HepG2 (cell line): Measurements from ENCODE around the gene UCP2. TPM values are rescaled to one million over a fixed set of nuclear protein-coding genes. Genes with fewer than 3 reads are reported as not detected.

Experiments
- BCL6 ChIP-seq: IDR thresholded peaks from 2 replicates; pipeline ENCODE4 v1.6.1; 2016; ENCODE audit warnings: missing genetic modification reagents, missing compliant biosample characterization
- DNMT1 ChIP-seq: sonication (generic); formaldehyde crosslinking; IDR thresholded peaks from 2 replicates; pipeline ENCODE4 v1.5.1; 2020; ENCODE audit warnings: mild to moderate bottlenecking, missing genetic modification reagents
- ELF3 ChIP-seq: IDR thresholded peaks from 2 replicates; pipeline ENCODE4 v1.6.1; 2016; ENCODE audit warnings: missing genetic modification reagents, missing compliant biosample characterization
- FOXJ3 ChIP-seq: sonication (generic); formaldehyde crosslinking; IDR thresholded peaks from 2 replicates; pipeline ENCODE4 v1.4.0; 2020; ENCODE audit warnings: missing genetic modification reagents, mild to moderate bottlenecking, borderline replicate concordance
- HNF4G ChIP-seq, 2 experiments: sonication (generic) in 1 of 2; formaldehyde crosslinking in 1 of 2; IDR thresholded peaks; 2 replicates each; pipeline versions ENCODE4 v1.4.0 to v1.6.1; 2011 to 2020; ENCODE audit warnings: borderline replicate concordance in 2 of 2, low read depth in 2 of 2, mild to moderate bottlenecking in 2 of 2, low read length in 1 of 2, missing genetic modification reagents in 1 of 2, moderate library complexity in 1 of 2
- HOXA5 ChIP-seq: sonication (generic); formaldehyde crosslinking; IDR thresholded peaks from 2 replicates; pipeline ENCODE4 v1.4.0; 2020; ENCODE audit warnings: missing genetic modification reagents
- MAZ ChIP-seq, 2 experiments: sonication (generic) in 1 of 2; formaldehyde crosslinking in 1 of 2; IDR thresholded peaks; 2 replicates each; pipeline versions ENCODE4 v1.5.0 to v1.6.1; 2012 to 2020; ENCODE audit warnings: low read depth in 2 of 2, mild to moderate bottlenecking in 2 of 2, borderline replicate concordance in 1 of 2, improper control_type of control experiment in 1 of 2, low read length in 1 of 2, missing genetic modification reagents in 1 of 2, moderate library complexity in 1 of 2
- PAF1 ChIP-seq: IDR thresholded peaks from 2 replicates; pipeline ENCODE4 v1.6.1; 2016; ENCODE audit warnings: missing genetic modification reagents, missing compliant biosample characterization
- PHF5A ChIP-seq: IDR thresholded peaks from one replicate; pipeline ENCODE4 v1.6.1; 2018; ENCODE audit warnings: low read depth, missing genetic modification reagents; ENCODE audit not compliant: unreplicated experiment
- XRCC5 ChIP-seq: fragments of 200-400 bp; formaldehyde crosslinking; optimal IDR thresholded peaks from 2 replicates; pipeline ENCODE3; 2017; ENCODE audit warnings: mild to moderate bottlenecking, low read length
- ZC3H4 ChIP-seq: sonication (generic); formaldehyde crosslinking; IDR thresholded peaks from 2 replicates; pipeline ENCODE4 v1.4.0; 2020; ENCODE audit warnings: missing genetic modification reagents, borderline replicate concordance
- ZNF142 ChIP-seq: sonication (generic); formaldehyde crosslinking; IDR thresholded peaks from 2 replicates; pipeline ENCODE4 v1.4.0; 2020; ENCODE audit warnings: missing genetic modification reagents
- ZNF160 ChIP-seq: sonication (generic); formaldehyde crosslinking; IDR thresholded peaks from 2 replicates; pipeline ENCODE4 v1.8.0; 2022; ENCODE audit warnings: mild to moderate bottlenecking, inconsistent platforms, missing genetic modification reagents
- ZNF205 ChIP-seq: IDR thresholded peaks from 2 replicates; pipeline ENCODE4 v1.6.1; 2018; ENCODE audit warnings: missing biosample characterization, missing genetic modification reagents
- ZNF225 ChIP-seq: sonication (generic); formaldehyde crosslinking; IDR thresholded peaks from 2 replicates; pipeline ENCODE4 v1.4.0; 2020; ENCODE audit warnings: mild to moderate bottlenecking, missing genetic modification reagents
- ZNF292 ChIP-seq: sonication (generic); formaldehyde crosslinking; IDR thresholded peaks from 2 replicates; pipeline ENCODE4 v1.8.1; 2022; ENCODE audit warnings: mild to moderate bottlenecking, low read depth, missing genetic modification reagents, borderline replicate concordance
- ZNF788 ChIP-seq: sonication (generic); formaldehyde crosslinking; IDR thresholded peaks from 2 replicates; pipeline ENCODE4 v1.5.0; 2020; ENCODE audit warnings: mild to moderate bottlenecking, missing genetic modification reagents, borderline replicate concordance
- ZNF792 ChIP-seq: IDR thresholded peaks from 2 replicates; pipeline ENCODE4 v1.6.1; 2016
- polyA plus RNA-seq, 8 experiments: library from polyadenylated mRNA; depleted of rRNA in 3 of 8; stranded (reverse) in 7 of 8; unstranded in 1 of 8; fragments of >200 nt; fragmentation: Illumina TruSeq in 4 of 8; extraction: Trizol in 4 of 8; gene quantifications; 2 replicates each; pipeline versions ENCODE4 v1.2.1 to v1.2.3, GENCODE V29; 2011 to 2016; ENCODE audit warnings: low read depth in 4 of 8, missing spikeins in 1 of 8, mixed read lengths in 1 of 8; ENCODE audit not compliant: insufficient read depth in 1 of 8
- total RNA-seq, 5 experiments: library from RNA; depleted of rRNA; stranded (reverse); fragments of >200 nt; fragmentation: Illumina TruSeq; extraction: Trizol; gene quantifications; 2 replicates each; pipeline ENCODE4 v1.2.3, GENCODE V29; 2016; ENCODE audit warnings: low read depth in 1 of 5
- TF ChIP-seq, protein P1 (sequence below): sonication (generic); formaldehyde crosslinking; IDR thresholded peaks from 2 replicates; pipeline ENCODE4 v1.5.1; 2020; ENCODE audit warnings: mild to moderate bottlenecking, missing genetic modification reagents

Gene UCP2
- total and polyA plus RNA-seq, 2 of the 13 experiments (the other 11 are each of a cell fraction or from before 2014, with no cell fraction given), result 2.7 to 3.2 TPM

- TF ChIP-seq MAZ (IDR thresholded peaks at IDR 0.05; ENCODE audit: borderline replicate concordance, low read depth, low read length) (no peak), MAZ (CRISPR knock-in tag; IDR thresholded peaks at IDR 0.05; ENCODE audit: low read depth) (0 out of 2 replicates have a peak, but pooled peaks have one; percentile 39), ZNF142 (CRISPR knock-in tag) (no peak), ZNF792 (CRISPR knock-in tag) (0 out of 2 replicates have a peak, but pooled peaks have one; percentile 56), ZC3H4 (no peak), DNMT1 (CRISPR knock-in tag) (peak; percentile 25; the same call in 1 of the 2 replicates), ZNF205 (CRISPR knock-in tag) (peak; percentile 70), PHF5A (CRISPR knock-in tag) (no peak), ZNF225 (CRISPR knock-in tag) (no peak), ZNF292 (CRISPR knock-in tag) (peak; percentile 88; the same call in 1 of the 2 replicates), ZNF160 (CRISPR knock-in tag) (no peak), ZNF788 (peak; percentile 83), XRCC5 (peak; percentile 64), BCL6 (CRISPR knock-in tag) (peak; percentile 50), HOXA5 (CRISPR knock-in tag) (peak; percentile 72; the same call in 1 of the 2 replicates), ELF3 (CRISPR knock-in tag) (peak; percentile 71), PAF1 (CRISPR knock-in tag) (no peak), HNF4G (IDR thresholded peaks at IDR 0.05; ENCODE audit: borderline replicate concordance, low read depth, low read length) (no peak), HNF4G (CRISPR knock-in tag; IDR thresholded peaks at IDR 0.05; ENCODE audit: borderline replicate concordance, low read depth) (peak; percentile 8; the same call in 1 of the 2 replicates), FOXJ3 (CRISPR knock-in tag) (peak; percentile 85)
- TF ChIP-seq, protein P1, sequence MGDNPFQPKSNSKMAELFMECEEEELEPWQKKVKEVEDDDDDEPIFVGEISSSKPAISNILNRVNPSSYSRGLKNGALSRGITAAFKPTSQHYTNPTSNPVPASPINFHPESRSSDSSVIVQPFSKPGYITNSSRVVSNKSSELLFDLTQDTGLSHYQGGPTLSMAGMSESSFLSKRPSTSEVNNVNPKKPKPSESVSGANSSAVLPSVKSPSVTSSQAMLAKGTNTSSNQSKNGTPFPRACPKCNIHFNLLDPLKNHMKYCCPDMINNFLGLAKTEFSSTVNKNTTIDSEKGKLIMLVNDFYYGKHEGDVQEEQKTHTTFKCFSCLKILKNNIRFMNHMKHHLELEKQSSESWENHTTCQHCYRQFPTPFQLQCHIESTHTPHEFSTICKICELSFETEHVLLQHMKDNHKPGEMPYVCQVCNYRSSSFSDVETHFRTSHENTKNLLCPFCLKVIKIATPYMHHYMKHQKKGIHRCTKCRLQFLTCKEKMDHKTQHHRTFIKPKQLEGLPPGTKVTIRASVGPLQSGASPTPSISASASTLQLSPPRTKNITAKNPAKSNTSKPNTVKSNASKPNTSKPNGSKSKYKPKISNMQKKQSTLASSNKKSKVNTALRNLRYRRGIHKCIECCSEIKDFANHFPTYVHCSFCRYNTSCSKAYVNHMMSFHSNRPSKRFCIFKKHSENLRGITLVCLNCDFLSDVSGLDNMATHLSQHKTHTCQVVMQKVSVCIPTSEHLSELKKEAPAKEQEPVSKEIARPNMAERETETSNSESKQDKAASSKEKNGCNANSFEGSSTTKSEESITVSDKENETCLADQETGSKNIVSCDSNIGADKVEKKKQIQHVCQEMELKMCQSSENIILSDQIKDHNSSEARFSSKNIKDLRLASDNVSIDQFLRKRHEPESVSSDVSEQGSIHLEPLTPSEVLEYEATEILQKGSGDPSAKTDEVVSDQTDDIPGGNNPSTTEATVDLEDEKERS, result peak; percentile 53; the same call in 1 of the 2 replicates
Observed at GRCh38 chr11:74018331-74019005, 35.8 kb upstream of the UCP2 start (continued).
